Astrocyte of the spinal cord (primary cell): Measurements from ENCODE around the gene AKT3.

Experiments
- DNase-seq: peaks from one replicate; pipeline ENCODE4 v3.0.0; 2011; ENCODE audit warnings: low read depth, low spot score
- H3K4me3 ChIP-seq: 2 replicates; pipeline ENCODE4 v1.5.1; 2011; ENCODE audit warnings: low read depth, mild to moderate bottlenecking, low read length, moderate library complexity
- CTCF ChIP-seq: IDR thresholded peaks from 2 replicates; pipeline ENCODE4 v1.5.1; 2012; ENCODE audit warnings: low read depth, mild to moderate bottlenecking, low read length, inconsistent platforms
- in situ Hi-C: cut with HindIII; loops from 2 replicates; pipeline ENCODE4 v1.10.0; 2017; ENCODE audit warnings: low sequenced_read_pairs

AKT3 gene

GRCh38 chr1:243849421-243850201, 432 bp downstream of the AKT3 start:
- peak overlapping the region; percentile 68 for H3K4me3 ChIP-seq
- no peak for DNase-seq
- no peak for TF ChIP-seq CTCF
- in situ Hi-C loops: no loop called here

GRCh38 chr1:243848858-243849420, 1.1 kb downstream of the AKT3 start:
- no peak for TF ChIP-seq CTCF
- H3K4me3 ChIP-seq: peak overlapping the region; percentile 68
- in situ Hi-C loops: no loop called here
- peak; percentile 65 for DNase-seq

- no peak for DNase-seq
- in situ Hi-C loops: no loop called here
- H3K4me3 ChIP-seq: peak overlapping the region; percentile 68
- no peak for TF ChIP-seq CTCF
Observed at GRCh38 chr1:243848165-243848857, 1.7 kb downstream of the AKT3 start.

DNA sequence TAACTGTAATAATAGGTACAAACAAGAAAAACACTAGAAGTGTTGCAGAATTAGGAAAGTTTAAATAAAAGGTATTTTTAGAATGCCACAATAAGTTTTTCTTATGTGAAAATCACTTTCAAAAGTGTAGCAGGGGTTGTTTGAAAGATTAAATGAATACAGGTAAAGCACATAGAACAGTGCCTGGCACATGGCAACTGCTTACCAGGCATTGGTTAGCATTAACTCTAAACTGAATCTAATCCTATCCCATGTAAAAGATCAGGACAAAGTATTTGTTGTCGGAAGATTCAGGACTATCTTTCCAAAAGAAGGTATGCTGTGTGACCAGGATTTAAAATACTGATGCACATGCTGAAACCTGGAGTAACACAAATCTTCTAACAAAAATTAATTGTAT, 3.3 kb downstream of the AKT3 start:
- TF ChIP-seq CTCF: no peak
- DNase-seq: no peak
- no peak overlapping the region for H3K4me3 ChIP-seq
- in situ Hi-C loops: no loop called here

- TF ChIP-seq CTCF: no peak
- in situ Hi-C loops: no loop called here
- H3K4me3 ChIP-seq: no peak overlapping the region
- no peak for DNase-seq
Observed at GRCh38 chr1:243845888-243846287, 4.2 kb downstream of the AKT3 start.

GRCh38 chr1:243844186-243844585, 5.9 kb downstream of the AKT3 start:
- in situ Hi-C loops: no loop called here
- TF ChIP-seq CTCF: no peak
- H3K4me3 ChIP-seq: no peak overlapping the region
- DNase-seq: no peak
